ENCODE results near the gene OR51M1.
A peak's percentile ranks its signal among the peaks of the same experiment; 100 is the strongest.
"Not testable (repeated sequence)": the region's sequence is repeated elsewhere in the genome, so short reads cannot be mapped to it uniquely, and the experiment has no call there.

The OR51M1 gene

GRCh38 chr11:5383576-5383975 is at the start of gene OR51M1:
Gene OR51M1, plus strand, starts transcription at chr11:5383812. Its CDS starts 5,587 bp downstream, at chr11:5389399.
- DNase-seq (ENCODE audit: low read depth, low spot score), result no peak

- DNase-seq (ENCODE audit: low read depth, low spot score), result no peak
Observed at GRCh38 chr11:5335170-5335569, 48.4 kb upstream of the OR51M1 start.

- no peak for DNase-seq (ENCODE audit: low read depth, low spot score)
Observed at GRCh38 chr11:5336331-5336730, 47.3 kb upstream of the OR51M1 start.

GRCh38 chr11:5337253-5337652 is 46.4 kb upstream of the OR51M1 start:
- DNase-seq (ENCODE audit: low read depth, low spot score), result not testable (repeated sequence)

- no peak for DNase-seq (ENCODE audit: low read depth, low spot score)
Observed at GRCh38 chr11:5339771-5340322, 43.8 kb upstream of the OR51M1 start.

GRCh38 chr11:5343474-5344335 is 39.9 kb upstream of the OR51M1 start, which contains the start of gene OR51B5:
Gene OR51B5, minus strand, starts transcription at chr11:5343524. Its CDS starts 0 bp downstream, at chr11:5343524.
- no peak for DNase-seq (ENCODE audit: low read depth, low spot score)

GRCh38 chr11:5345831-5346230 is 37.8 kb upstream of the OR51M1 start:
- no peak for DNase-seq (ENCODE audit: low read depth, low spot score)

- no peak for DNase-seq (ENCODE audit: low read depth, low spot score)
Observed at GRCh38 chr11:5348551-5349194, 34.9 kb upstream of the OR51M1 start.

- DNase-seq (ENCODE audit: low read depth, low spot score), result no peak
Observed at GRCh38 chr11:5349550-5349949, 34.1 kb upstream of the OR51M1 start.

- DNase-seq (ENCODE audit: low read depth, low spot score), result no peak
Observed at GRCh38 chr11:5351208-5351607, 32.4 kb upstream of the OR51M1 start, which contains the start of gene OR51B6. Gene OR51B6, plus strand, starts transcription at chr11:5351508. Its CDS starts 0 bp downstream, at chr11:5351508.

- DNase-seq (ENCODE audit: low read depth, low spot score), result not testable (repeated sequence)
Observed at GRCh38 chr11:5356031-5356430, 27.6 kb upstream of the OR51M1 start.

- no peak for DNase-seq (ENCODE audit: low read depth, low spot score)
Observed at GRCh38 chr11:5362017-5362625, 21.5 kb upstream of the OR51M1 start.

- no peak for DNase-seq (ENCODE audit: low read depth, low spot score)
Observed at GRCh38 chr11:5363679-5364078, 19.9 kb upstream of the OR51M1 start.

- no peak for DNase-seq (ENCODE audit: low read depth, low spot score)
Observed at GRCh38 chr11:5364214-5364613, 19.4 kb upstream of the OR51M1 start.

GRCh38 chr11:5366365-5366764 is 17.2 kb upstream of the OR51M1 start:
- DNase-seq (ENCODE audit: low read depth, low spot score), result not testable (repeated sequence)

- DNase-seq (ENCODE audit: low read depth, low spot score), result no peak
Observed at GRCh38 chr11:5366856-5367255, 16.8 kb upstream of the OR51M1 start.

GRCh38 chr11:5367448-5368074 is 16.1 kb upstream of the OR51M1 start:
- no peak for DNase-seq (ENCODE audit: low read depth, low spot score)

GRCh38 chr11:5368502-5369043 is 15.0 kb upstream of the OR51M1 start:
- no peak for DNase-seq (ENCODE audit: low read depth, low spot score)

GRCh38 chr11:5369789-5370188 is 13.8 kb upstream of the OR51M1 start:
- peak; percentile 28 for DNase-seq (ENCODE audit: low read depth, low spot score)

- DNase-seq (ENCODE audit: low read depth, low spot score), result peak; percentile 26
Observed at GRCh38 chr11:5380740-5381342, 2.8 kb upstream of the OR51M1 start.

GRCh38 chr11:5384335-5384734 is 723 bp downstream of the OR51M1 start:
- DNase-seq (ENCODE audit: low read depth, low spot score), result no peak

Data from smooth muscle cell of the brain vasculature (primary cell).